Left ventricle myocardium inferior (tissue), 1 donor: Measurements from ENCODE around the gene RNU2-1. TPM values are rescaled to one million over a fixed set of nuclear protein-coding genes. Genes with fewer than 3 reads are reported as not detected.

Experiments
- DNase-seq: peaks from one replicate; pipeline ENCODE4 v3.0.0-alpha.2; 2020
- H3K27ac ChIP-seq: fragments of 200-600 bp; replicated peaks from 2 replicates; pipeline ENCODE4 v1.8.0; 2021
- H3K27me3 ChIP-seq: fragments of 200-600 bp; 2 replicates; pipeline ENCODE4 v1.8.0; 2021; ENCODE audit warnings: low read depth
- H3K36me3 ChIP-seq: fragments of 200-600 bp; 2 replicates; pipeline ENCODE4 v1.8.0; 2021
- H3K4me1 ChIP-seq: fragments of 200-600 bp; 2 replicates; pipeline ENCODE4 v1.8.0; 2021
- H3K4me3 ChIP-seq: fragments of 200-600 bp; 2 replicates; pipeline ENCODE4 v1.8.0; 2021; ENCODE audit warnings: mild to moderate bottlenecking, moderate library complexity
- H3K9me3 ChIP-seq: fragments of 200-600 bp; replicated peaks from 2 replicates; pipeline ENCODE4 v1.8.0; 2021
- intact Hi-C: fragments of 100-400 bp; cut with micrococcal nuclease; formaldehyde crosslinking; loops from one replicate; pipeline ENCODE4 v1.11.0; 2022
- total RNA-seq: library from RNA; stranded (reverse); fragmentation: NEBNext Ultra II Directional; extraction: Animal tissue kit (Norgen Biotek cat#: 25700); gene quantifications from one replicate; pipeline ENCODE4 v1.2.1, GENCODE V29; 2021
- TF ChIP-seq, protein P1 (sequence below): fragments of 200-600 bp; IDR thresholded peaks from 2 replicates; pipeline ENCODE4 v1.8.0; 2021; ENCODE audit warnings: antibody characterized with exemption, mild to moderate bottlenecking, borderline replicate concordance
- donor health status: DM: no; HTN: yes; CAD: no; lungs with severe emphysema.

RNU2-1 gene
- total RNA-seq, 1 donor from 2014 or later = 5,474 TPM

GRCh38 chr17:43217614-43218087 lies 16.1 kb downstream of the RNU2-1 start:
- Histone ChIP-seq H3K27me3 (no peaks in the 10 kb centered on the region), H3K4me3 (no peak overlapping the region), H3K4me1 (peaks cover 1% of the 10 kb centered on the region), H3K36me3 (peaks cover 28% of the 10 kb centered on the region), H3K27ac (no peak overlapping the region), H3K9me3 (no peaks in the 10 kb centered on the region)
- intact Hi-C loops = no loop called here
- TF ChIP-seq, protein P1, sequence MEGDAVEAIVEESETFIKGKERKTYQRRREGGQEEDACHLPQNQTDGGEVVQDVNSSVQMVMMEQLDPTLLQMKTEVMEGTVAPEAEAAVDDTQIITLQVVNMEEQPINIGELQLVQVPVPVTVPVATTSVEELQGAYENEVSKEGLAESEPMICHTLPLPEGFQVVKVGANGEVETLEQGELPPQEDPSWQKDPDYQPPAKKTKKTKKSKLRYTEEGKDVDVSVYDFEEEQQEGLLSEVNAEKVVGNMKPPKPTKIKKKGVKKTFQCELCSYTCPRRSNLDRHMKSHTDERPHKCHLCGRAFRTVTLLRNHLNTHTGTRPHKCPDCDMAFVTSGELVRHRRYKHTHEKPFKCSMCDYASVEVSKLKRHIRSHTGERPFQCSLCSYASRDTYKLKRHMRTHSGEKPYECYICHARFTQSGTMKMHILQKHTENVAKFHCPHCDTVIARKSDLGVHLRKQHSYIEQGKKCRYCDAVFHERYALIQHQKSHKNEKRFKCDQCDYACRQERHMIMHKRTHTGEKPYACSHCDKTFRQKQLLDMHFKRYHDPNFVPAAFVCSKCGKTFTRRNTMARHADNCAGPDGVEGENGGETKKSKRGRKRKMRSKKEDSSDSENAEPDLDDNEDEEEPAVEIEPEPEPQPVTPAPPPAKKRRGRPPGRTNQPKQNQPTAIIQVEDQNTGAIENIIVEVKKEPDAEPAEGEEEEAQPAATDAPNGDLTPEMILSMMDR = no peak
- DNase-seq = no peak

GRCh38 chr17:43216762-43217613 lies 16.8 kb downstream of the RNU2-1 start:
- peaks cover 28% of the 10 kb centered on the region for H3K36me3 ChIP-seq
- H3K27me3 ChIP-seq = no peaks in the 10 kb centered on the region
- TF ChIP-seq, protein P1 = no peak
- intact Hi-C loops = no loop called here
- no peak for DNase-seq
- no peak overlapping the region for H3K27ac ChIP-seq
- no peak overlapping the region for H3K4me3 ChIP-seq
- peaks cover 8% of the 10 kb centered on the region for H3K4me1 ChIP-seq
- no peaks in the 10 kb centered on the region for H3K9me3 ChIP-seq

GRCh38 chr17:43216369-43216761 lies 17.4 kb downstream of the RNU2-1 start:
- TF ChIP-seq, protein P1 = no peak
- peaks cover 28% of the 10 kb centered on the region for H3K36me3 ChIP-seq
- no peaks in the 10 kb centered on the region for H3K9me3 ChIP-seq
- no peak for DNase-seq
- intact Hi-C loops = no loop called here
- H3K4me1 ChIP-seq = peaks cover 13% of the 10 kb centered on the region
- no peak overlapping the region for H3K27ac ChIP-seq
- H3K4me3 ChIP-seq = no peak overlapping the region
- no peaks in the 10 kb centered on the region for H3K27me3 ChIP-seq

GRCh38 chr17:43215341-43215740 lies 18.4 kb downstream of the RNU2-1 start:
- TF ChIP-seq, protein P1 = no peak
- Histone ChIP-seq H3K36me3 (peaks cover 35% of the 10 kb centered on the region), H3K27ac (no peak overlapping the region), H3K9me3 (no peaks in the 10 kb centered on the region), H3K4me1 (peaks cover 20% of the 10 kb centered on the region), H3K27me3 (no peaks in the 10 kb centered on the region), H3K4me3 (no peak overlapping the region)
- intact Hi-C loops = no loop called here
- no peak for DNase-seq

GRCh38 chr17:43213545-43213944 lies 20.2 kb downstream of the RNU2-1 start:
- Histone ChIP-seq H3K9me3 (no peaks in the 10 kb centered on the region), H3K27me3 (no peaks in the 10 kb centered on the region), H3K4me1 (peaks cover 20% of the 10 kb centered on the region), H3K27ac (no peak overlapping the region), H3K36me3 (peaks cover 53% of the 10 kb centered on the region), H3K4me3 (no peak overlapping the region)
- TF ChIP-seq, protein P1 = no peak
- no peak for DNase-seq
- intact Hi-C loops = no loop called here
